WTC11 (cell line): Measurements from ENCODE around the gene TCEANC. TPM values are rescaled to one million over a fixed set of nuclear protein-coding genes. Genes with fewer than 3 reads are reported as not detected.

Source experiments
- ATAC-seq: fragments of 200-7000 bp; cut with Tn5 transposase; 2 replicates; pipeline ENCODE4 v1.10.0; 2021; ENCODE audit warnings: mild to moderate bottlenecking, moderate library complexity
- CTCF ChIA-PET: fragments of 300-600 bp; sonication (Branson Sonifier 250); formaldehyde crosslinking; loops from one replicate; lab custom pipeline; 2021; ENCODE audit warnings: antibody characterized with exemption; lab: Charles Lee
- POLR2A ChIA-PET: fragments of 350-600 bp; sonication (Branson Sonifier 250); formaldehyde crosslinking; loops from one replicate; lab custom pipeline; 2021; ENCODE audit warnings: antibody characterized with exemption; lab: Charles Lee
- DNase-seq: peaks from one replicate; pipeline ENCODE4 v3.0.0; 2021; ENCODE audit warnings: low spot score
- H3K27ac Mint-ChIP-seq: 2 replicates; pipeline ENCODE4 v1.8.0; 2021; ENCODE audit warnings: mixed read lengths
- H3K27me3 Mint-ChIP-seq: 2 replicates; pipeline ENCODE4 v1.8.0; 2021; ENCODE audit warnings: low read depth, mild to moderate bottlenecking, moderate library complexity, mixed read lengths
- H3K36me3 Mint-ChIP-seq: 2 replicates; pipeline ENCODE4 v1.8.0; 2021; ENCODE audit warnings: mixed read lengths
- H3K4me1 Mint-ChIP-seq: 2 replicates; pipeline ENCODE4 v1.8.0; 2022; ENCODE audit warnings: mixed read lengths
- H3K4me3 Mint-ChIP-seq: 2 replicates; pipeline ENCODE4 v1.8.0; 2021; ENCODE audit warnings: mild to moderate bottlenecking, moderate library complexity, mixed read lengths
- H3K9me3 Mint-ChIP-seq: 2 replicates; pipeline ENCODE4 v1.8.0; 2021; ENCODE audit warnings: mixed read lengths
- AFF4 ChIP-seq: sonication (generic); formaldehyde crosslinking; IDR thresholded peaks from 2 replicates; pipeline ENCODE4 v1.8.1; 2023; ENCODE audit warnings: mild to moderate bottlenecking, missing genetic modification reagents, borderline replicate concordance
- CREB1 ChIP-seq: sonication (generic); formaldehyde crosslinking; IDR thresholded peaks from 2 replicates; pipeline ENCODE4 v1.8.0; 2023; ENCODE audit warnings: mild to moderate bottlenecking, missing genetic modification reagents
- E2F1 ChIP-seq: sonication (generic); formaldehyde crosslinking; IDR thresholded peaks from 2 replicates; pipeline ENCODE4 v1.8.0; 2022; ENCODE audit warnings: mild to moderate bottlenecking, missing genetic modification reagents
- FOXP1 ChIP-seq: sonication (generic); formaldehyde crosslinking; IDR thresholded peaks from 2 replicates; pipeline ENCODE4 v1.8.0; 2022; ENCODE audit warnings: missing genetic modification reagents, mild to moderate bottlenecking, moderate library complexity, borderline replicate concordance
- GRHL2 ChIP-seq: fragments of 250-450 bp; sonication (Bioruptor Pico); IDR thresholded peaks from 2 replicates; pipeline ENCODE4 v1.8.0; 2022; ENCODE audit warnings: mild to moderate bottlenecking, moderate library complexity; ENCODE audit not compliant: insufficient replicate concordance, severe bottlenecking
- HMGA2 ChIP-seq: fragments of 250-450 bp; sonication (Bioruptor Pico); IDR thresholded peaks from 2 replicates; pipeline ENCODE4 v1.4.0; 2021; ENCODE audit warnings: mild to moderate bottlenecking, moderate library complexity
- KAT7 ChIP-seq: sonication (generic); formaldehyde crosslinking; IDR thresholded peaks from 2 replicates; pipeline ENCODE4 v1.8.1; 2023; ENCODE audit warnings: missing genetic modification reagents, mild to moderate bottlenecking, borderline replicate concordance
- MLX ChIP-seq: sonication (generic); formaldehyde crosslinking; IDR thresholded peaks from 2 replicates; pipeline ENCODE4 v1.8.1; 2023; ENCODE audit warnings: mild to moderate bottlenecking, missing genetic modification reagents, moderate library complexity
- PRRX2 ChIP-seq: fragments of 250-450 bp; sonication (Bioruptor Pico); IDR thresholded peaks from 2 replicates; pipeline ENCODE4 v1.8.0; 2021; ENCODE audit warnings: mild to moderate bottlenecking
- SOX15 ChIP-seq: fragments of 250-450 bp; sonication (Bioruptor Pico); IDR thresholded peaks from 2 replicates; pipeline ENCODE4 v1.9.0; 2021; ENCODE audit warnings: mild to moderate bottlenecking
- TEAD4 ChIP-seq: sonication (generic); formaldehyde crosslinking; IDR thresholded peaks from 2 replicates; pipeline ENCODE4 v1.8.0; 2022; ENCODE audit warnings: mild to moderate bottlenecking, missing genetic modification reagents
- TP53 ChIP-seq: sonication (generic); formaldehyde crosslinking; IDR thresholded peaks from 2 replicates; pipeline ENCODE4 v1.8.1; 2023; ENCODE audit warnings: mild to moderate bottlenecking, missing genetic modification reagents
- ZBTB43 ChIP-seq: sonication (generic); formaldehyde crosslinking; IDR thresholded peaks from 2 replicates; pipeline ENCODE4 v1.8.1; 2023; ENCODE audit warnings: mild to moderate bottlenecking, missing genetic modification reagents
- ZNF317 ChIP-seq: sonication (generic); formaldehyde crosslinking; IDR thresholded peaks from 2 replicates; pipeline ENCODE4 v1.8.1; 2023; ENCODE audit warnings: low read depth, mild to moderate bottlenecking, moderate library complexity, missing genetic modification reagents, borderline replicate concordance
- ZNF416 ChIP-seq: fragments of 250-450 bp; sonication (Bioruptor Pico); IDR thresholded peaks from 2 replicates; pipeline ENCODE4 v1.9.0; 2021; ENCODE audit warnings: mild to moderate bottlenecking, inconsistent platforms
- total RNA-seq: library from RNA; stranded (reverse); gene quantifications from 3 replicates; pipeline ENCODE4 v1.2.3, GENCODE V29; 2021
- TF ChIP-seq, protein P1 (sequence below): fragments of 250-450 bp; sonication (Bioruptor Pico); conservative IDR thresholded peaks from 2 replicates; pipeline ENCODE4 v1.9.0; 2021; ENCODE audit warnings: mild to moderate bottlenecking
- TF ChIP-seq, protein P2 (sequence below): sonication (generic); formaldehyde crosslinking; conservative IDR thresholded peaks from 2 replicates; pipeline ENCODE4 v1.8.1; 2022; ENCODE audit warnings: mild to moderate bottlenecking, missing genetic modification reagents

TCEANC gene
- total RNA-seq, 1 experiment from 2014 or later: 2.0 TPM

DNA sequence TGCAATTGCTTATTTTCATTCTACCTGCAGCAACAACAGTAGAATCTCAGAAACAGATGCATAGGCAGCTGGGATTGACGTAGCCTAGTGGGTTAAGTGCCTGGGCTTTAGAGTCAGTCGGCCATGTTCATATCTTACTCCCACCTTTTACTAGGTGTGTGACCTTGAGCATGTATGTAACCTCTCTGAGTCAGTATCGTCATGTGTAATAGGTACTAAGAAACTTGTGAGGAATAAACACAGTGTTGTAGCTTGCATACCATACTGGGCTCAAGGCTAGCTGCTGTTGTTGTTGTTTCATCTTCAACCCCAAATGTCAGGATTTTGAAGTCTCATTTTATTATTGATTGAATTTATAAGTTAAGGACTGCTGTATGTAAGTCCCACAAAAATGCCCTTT lies 50.2 kb downstream of the TCEANC start (continued):
- TF ChIP-seq ZBTB43: no peak
- no peak for TF ChIP-seq E2F1

DNA sequence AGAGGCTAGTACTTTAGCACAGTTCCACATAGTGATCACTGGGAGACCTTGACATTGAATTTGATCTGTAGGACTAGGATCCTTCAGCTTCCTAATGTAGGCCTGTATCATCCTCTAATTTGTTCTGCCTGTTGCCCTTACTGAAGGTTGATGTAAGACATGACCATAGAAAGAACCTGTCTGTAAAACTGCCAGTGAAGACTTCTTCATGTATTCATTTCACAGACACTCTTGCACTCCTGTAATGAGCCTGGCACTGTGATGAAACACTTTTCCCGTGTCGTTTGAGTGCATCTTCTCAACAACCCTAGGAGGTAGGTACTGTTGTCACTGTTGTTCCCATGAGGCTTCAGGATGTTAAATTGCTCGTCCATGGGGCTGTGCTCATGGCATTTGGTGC lies 50.6 kb downstream of the TCEANC start:
- H3K27me3 Mint-ChIP-seq: no peaks in the 10 kb centered on the region
- CTCF ChIA-PET: no interaction called here
- no peaks in the 10 kb centered on the region for H3K9me3 Mint-ChIP-seq
- no peaks in the 10 kb centered on the region; the same call in 1 of the 2 replicates for H3K36me3 Mint-ChIP-seq
- no peak overlapping the region for H3K27ac Mint-ChIP-seq
- peaks cover 25% of the 10 kb centered on the region for H3K4me1 Mint-ChIP-seq
- ATAC-seq: no peak
- no peak overlapping the region for H3K4me3 Mint-ChIP-seq
- no peak for DNase-seq
- TF ChIP-seq FOXP1 (CRISPR knock-in tag) (no peak), GRHL2 (no peak), ZBTB43 (no peak), KAT7 (CRISPR knock-in tag) (no peak)
- TF ChIP-seq, all 79 proteins: peak for 0
- POLR2A ChIA-PET: no interaction called here

GRCh38 chrX:13711141-13711540 lies 58.2 kb downstream of the TCEANC start:
- no peak overlapping the region for H3K27ac Mint-ChIP-seq
- H3K4me3 Mint-ChIP-seq: no peak overlapping the region
- POLR2A ChIA-PET: no interaction called here
- CTCF ChIA-PET: no interaction called here
- H3K36me3 Mint-ChIP-seq: peaks cover 10% of the 10 kb centered on the region
- no peak for ATAC-seq
- H3K9me3 Mint-ChIP-seq: no peaks in the 10 kb centered on the region
- no peaks in the 10 kb centered on the region for H3K27me3 Mint-ChIP-seq
- peaks cover 9% of the 10 kb centered on the region for H3K4me1 Mint-ChIP-seq
- no peak for TF ChIP-seq AFF4 (CRISPR knock-in tag)
- TF ChIP-seq MLX (CRISPR knock-in tag): no peak
- no peak for TF ChIP-seq SOX15
- TF ChIP-seq, protein P1, sequence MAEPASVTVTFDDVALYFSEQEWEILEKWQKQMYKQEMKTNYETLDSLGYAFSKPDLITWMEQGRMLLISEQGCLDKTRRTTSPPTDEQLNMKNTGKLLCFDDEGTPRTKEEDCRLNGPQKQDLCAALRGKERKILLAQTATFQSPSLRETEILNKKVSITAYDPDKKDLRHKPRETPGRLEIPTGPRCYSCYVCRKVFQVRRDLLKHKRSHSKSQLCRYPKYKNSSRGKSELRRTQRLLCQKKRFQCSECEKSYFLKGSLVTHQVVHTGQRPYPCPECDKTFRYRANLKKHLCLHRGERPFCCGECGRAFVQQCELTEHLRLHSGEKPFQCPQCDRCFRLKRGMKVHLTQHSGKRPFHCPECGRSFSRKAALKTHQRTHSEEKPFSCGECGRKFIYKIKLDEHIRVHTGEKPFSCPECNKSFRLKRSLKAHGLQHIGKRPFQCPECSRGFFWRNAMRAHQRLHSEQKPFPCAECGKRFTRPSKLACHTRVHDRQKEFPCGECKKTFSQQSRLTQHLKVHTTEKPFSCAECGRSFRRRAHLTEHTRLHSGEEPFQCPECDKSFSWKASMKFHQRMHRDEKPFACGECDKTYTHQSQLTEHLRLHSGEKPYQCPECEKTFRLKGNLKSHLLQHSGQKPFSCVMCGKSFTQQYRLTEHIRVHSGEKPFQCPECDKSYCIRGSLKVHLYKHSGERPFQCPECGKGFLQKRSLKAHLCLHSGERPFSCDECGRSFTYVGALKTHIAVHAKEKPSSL (CRISPR knock-in tag): no peak
- TF ChIP-seq TP53 (CRISPR knock-in tag): no peak
- TF ChIP-seq PRRX2 (CRISPR knock-in tag): no peak
- no peak for TF ChIP-seq CREB1 (CRISPR knock-in tag)
- no peak for TF ChIP-seq TEAD4 (CRISPR knock-in tag)
- TF ChIP-seq ZBTB43: no peak
- no peak for TF ChIP-seq ZNF416 (CRISPR knock-in tag)
- TF ChIP-seq HMGA2: no peak
- TF ChIP-seq KAT7 (CRISPR knock-in tag): no peak
- TF ChIP-seq ZNF317: no peak
- TF ChIP-seq, protein P2, sequence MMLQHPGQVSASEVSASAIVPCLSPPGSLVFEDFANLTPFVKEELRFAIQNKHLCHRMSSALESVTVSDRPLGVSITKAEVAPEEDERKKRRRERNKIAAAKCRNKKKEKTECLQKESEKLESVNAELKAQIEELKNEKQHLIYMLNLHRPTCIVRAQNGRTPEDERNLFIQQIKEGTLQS (CRISPR knock-in tag): no peak
- DNase-seq: no peak
